MM.1S (cell line): Measurements from ENCODE around the gene RERE.

Experiments
- EZH2 ChIP-seq: fragments of 300-600 bp; sonication (generic); optimal IDR thresholded peaks from 2 replicates; pipeline ENCODE3; 2017; ENCODE audit warnings: low read depth, mild to moderate bottlenecking, antibody characterized with exemption, low read length, mixed read lengths
- EZH2phosphoT487 ChIP-seq: fragments of 300-600 bp; sonication (generic); IDR thresholded peaks from 2 replicates; pipeline ENCODE4 v1.6.1; 2018; ENCODE audit warnings: antibody characterized with exemption, low read length
- TF ChIP-seq, protein P1 (sequence below): fragments of 300-600 bp; sonication (generic); IDR thresholded peaks from 2 replicates; pipeline ENCODE4 v1.5.1; 2016; ENCODE audit warnings: antibody characterized with exemption, low read length, mixed read lengths

DNA sequence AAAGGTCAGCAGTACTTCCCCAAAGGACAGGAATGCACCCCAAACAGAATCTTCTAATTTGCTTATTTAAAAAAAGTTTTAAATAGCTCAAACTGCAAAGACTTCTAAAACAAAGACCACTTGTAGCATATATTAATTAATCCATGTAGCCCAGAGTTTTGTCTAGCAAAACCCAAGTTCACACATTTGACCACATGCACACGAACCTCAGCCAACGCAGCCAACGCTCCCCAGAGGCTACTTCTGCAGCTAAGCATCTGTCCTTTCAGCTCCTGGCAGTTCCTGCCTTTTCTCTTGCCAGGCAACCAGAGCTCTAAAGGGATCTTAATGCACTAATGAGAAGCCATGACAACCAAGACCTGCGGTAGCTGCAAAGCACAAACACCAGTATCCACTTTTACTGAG lies 89.6 kb downstream of the RERE start:
- TF ChIP-seq, protein P1, sequence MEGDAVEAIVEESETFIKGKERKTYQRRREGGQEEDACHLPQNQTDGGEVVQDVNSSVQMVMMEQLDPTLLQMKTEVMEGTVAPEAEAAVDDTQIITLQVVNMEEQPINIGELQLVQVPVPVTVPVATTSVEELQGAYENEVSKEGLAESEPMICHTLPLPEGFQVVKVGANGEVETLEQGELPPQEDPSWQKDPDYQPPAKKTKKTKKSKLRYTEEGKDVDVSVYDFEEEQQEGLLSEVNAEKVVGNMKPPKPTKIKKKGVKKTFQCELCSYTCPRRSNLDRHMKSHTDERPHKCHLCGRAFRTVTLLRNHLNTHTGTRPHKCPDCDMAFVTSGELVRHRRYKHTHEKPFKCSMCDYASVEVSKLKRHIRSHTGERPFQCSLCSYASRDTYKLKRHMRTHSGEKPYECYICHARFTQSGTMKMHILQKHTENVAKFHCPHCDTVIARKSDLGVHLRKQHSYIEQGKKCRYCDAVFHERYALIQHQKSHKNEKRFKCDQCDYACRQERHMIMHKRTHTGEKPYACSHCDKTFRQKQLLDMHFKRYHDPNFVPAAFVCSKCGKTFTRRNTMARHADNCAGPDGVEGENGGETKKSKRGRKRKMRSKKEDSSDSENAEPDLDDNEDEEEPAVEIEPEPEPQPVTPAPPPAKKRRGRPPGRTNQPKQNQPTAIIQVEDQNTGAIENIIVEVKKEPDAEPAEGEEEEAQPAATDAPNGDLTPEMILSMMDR = no peak
- no peak for TF ChIP-seq EZH2
- no peak for TF ChIP-seq EZH2phosphoT487
